ENCODE data around the gene PAPPA2.

PAPPA2 gene

GRCh38 chr1:176811511-176812288 lies 348.7 kb downstream of the PAPPA2 start:
- TF ChIP-seq CTCF (IDR thresholded peaks at IDR 0.05; ENCODE audit: control insufficient read depth, extremely low read depth, insufficient read depth) = no peak
- no peak for DNase-seq (ENCODE audit: low read depth)
- H3K4me3 ChIP-seq (ENCODE audit: low read depth, low read length) = no peak overlapping the region

- no peak for DNase-seq (ENCODE audit: low read depth)
- no peak overlapping the region for H3K4me3 ChIP-seq (ENCODE audit: low read depth, low read length)
- no peak for TF ChIP-seq CTCF (IDR thresholded peaks at IDR 0.05; ENCODE audit: control insufficient read depth, extremely low read depth, insufficient read depth)
Observed at GRCh38 chr1:176815621-176816020, 352.6 kb downstream of the PAPPA2 start.

GRCh38 chr1:176816232-176816631 lies 353.3 kb downstream of the PAPPA2 start:
- no peak for DNase-seq (ENCODE audit: low read depth)
- H3K4me3 ChIP-seq (ENCODE audit: low read depth, low read length) = no peak overlapping the region

GRCh38 chr1:176820391-176821031 lies 357.5 kb downstream of the PAPPA2 start:
- no peak for TF ChIP-seq CTCF (IDR thresholded peaks at IDR 0.05; ENCODE audit: control insufficient read depth, extremely low read depth, insufficient read depth)
- no peak overlapping the region for H3K4me3 ChIP-seq (ENCODE audit: low read depth, low read length)
- no peak for DNase-seq (ENCODE audit: low read depth)

More at GRCh38 chr1:176816232-176816631, 353.3 kb downstream of the PAPPA2 start:
- no peak for TF ChIP-seq CTCF (IDR thresholded peaks at IDR 0.05; ENCODE audit: control insufficient read depth, extremely low read depth, insufficient read depth)

- H3K4me3 ChIP-seq (ENCODE audit: low read depth, low read length) = no peak overlapping the region
- no peak for DNase-seq (ENCODE audit: low read depth)
- TF ChIP-seq CTCF (IDR thresholded peaks at IDR 0.05; ENCODE audit: control insufficient read depth, extremely low read depth, insufficient read depth) = no peak
Observed at GRCh38 chr1:176826265-176826664, 363.3 kb downstream of the PAPPA2 start.

GRCh38 chr1:176829261-176829660 lies 366.3 kb downstream of the PAPPA2 start:
- no peak overlapping the region for H3K4me3 ChIP-seq (ENCODE audit: low read depth, low read length)
- no peak for TF ChIP-seq CTCF (IDR thresholded peaks at IDR 0.05; ENCODE audit: control insufficient read depth, extremely low read depth, insufficient read depth)
- no peak for DNase-seq (ENCODE audit: low read depth)

Data from LNCaP clone FGC (cell line).